ENCODE results near the gene MORN5.

The MORN5 gene

GRCh38 chr9:122125158-122125508 is 34.6 kb upstream of the MORN5 start:
- no peak for FAIRE-seq

DNA sequence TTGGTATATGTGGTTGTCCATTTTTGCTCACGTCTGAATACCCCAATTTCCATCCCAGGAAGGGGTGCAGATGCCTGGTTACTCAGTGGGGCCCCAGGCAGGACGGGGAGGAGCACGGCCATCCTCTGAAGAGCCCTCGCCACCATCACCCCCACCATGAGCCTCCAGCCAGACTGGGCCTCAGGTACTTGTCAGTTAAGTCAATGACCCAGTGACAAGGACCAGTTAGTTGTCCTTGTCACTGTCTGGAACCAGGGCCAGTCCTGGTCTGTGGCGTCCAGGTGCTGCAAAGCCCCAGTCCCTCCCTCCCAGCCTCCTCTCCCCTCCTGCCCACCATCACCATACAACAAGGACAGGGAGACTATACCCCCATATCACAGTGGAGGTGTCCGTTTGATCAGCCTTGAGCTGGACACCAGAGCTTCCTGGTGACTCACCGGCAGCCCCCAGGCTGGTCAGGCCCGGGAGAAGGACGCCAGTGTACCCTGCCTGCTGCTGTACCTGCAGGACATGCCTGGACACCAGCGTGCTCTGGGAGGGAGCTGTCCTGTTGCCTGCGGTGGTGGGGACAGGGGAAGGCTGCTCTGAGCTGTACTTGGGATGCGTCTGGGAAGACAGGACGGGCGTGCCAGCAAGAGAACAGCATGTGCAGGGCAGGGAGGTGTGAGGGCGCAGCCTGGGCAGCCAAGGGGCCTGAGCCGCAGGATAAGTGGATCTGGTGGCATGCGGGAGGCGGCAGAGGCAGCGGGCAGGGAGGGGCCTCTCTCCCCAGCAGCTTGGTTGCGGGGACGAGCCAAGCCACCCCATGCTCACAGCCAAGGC is 34.0 kb upstream of the MORN5 start:
- no peak for FAIRE-seq

- no peak for FAIRE-seq
Measured at GRCh38 chr9:122126331-122127261, 33.1 kb upstream of the MORN5 start.

GRCh38 chr9:122127396-122127798 is 32.3 kb upstream of the MORN5 start:
- FAIRE-seq: no peak

- no peak for FAIRE-seq
Measured at GRCh38 chr9:122128007-122128968, 31.4 kb upstream of the MORN5 start.

DNA sequence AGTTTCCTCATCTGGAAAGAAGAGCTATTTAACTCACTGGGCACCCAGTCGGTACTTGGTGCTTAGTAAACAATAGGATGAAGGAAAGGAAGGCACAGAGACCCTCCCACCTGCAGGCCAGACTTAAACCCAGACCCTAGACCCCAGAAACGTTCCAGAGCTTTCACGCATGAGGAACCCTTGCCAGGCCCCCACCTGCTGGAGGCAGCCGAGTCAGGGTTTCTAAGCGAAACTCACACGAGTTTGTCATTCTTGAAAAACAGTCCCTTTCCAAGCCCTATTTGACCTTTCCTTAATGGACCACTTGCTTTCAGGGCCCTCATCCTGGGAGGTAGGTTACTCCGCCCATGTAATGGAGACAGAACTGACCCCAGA is 30.8 kb upstream of the MORN5 start:
- FAIRE-seq: no peak

DNA sequence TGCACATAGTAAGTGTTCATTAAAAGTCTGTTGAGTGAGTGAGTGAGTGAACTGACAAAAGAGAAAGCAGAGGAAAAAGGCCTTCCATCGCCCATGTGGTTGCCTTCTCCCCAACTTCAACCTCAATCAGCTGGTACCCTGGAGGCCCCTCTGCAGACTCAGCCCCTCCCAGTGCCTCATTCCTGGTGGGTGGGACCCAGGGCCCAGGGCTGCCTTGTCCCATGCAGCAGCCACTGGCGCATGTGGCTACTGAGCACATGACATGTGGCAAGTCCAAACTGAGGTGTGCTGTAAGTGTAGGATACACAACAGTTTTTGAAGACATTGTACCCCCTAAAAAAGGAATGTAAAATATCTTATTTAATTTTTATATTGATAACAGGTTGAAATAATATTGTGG is 29.7 kb upstream of the MORN5 start:
- FAIRE-seq: no peak

DNA sequence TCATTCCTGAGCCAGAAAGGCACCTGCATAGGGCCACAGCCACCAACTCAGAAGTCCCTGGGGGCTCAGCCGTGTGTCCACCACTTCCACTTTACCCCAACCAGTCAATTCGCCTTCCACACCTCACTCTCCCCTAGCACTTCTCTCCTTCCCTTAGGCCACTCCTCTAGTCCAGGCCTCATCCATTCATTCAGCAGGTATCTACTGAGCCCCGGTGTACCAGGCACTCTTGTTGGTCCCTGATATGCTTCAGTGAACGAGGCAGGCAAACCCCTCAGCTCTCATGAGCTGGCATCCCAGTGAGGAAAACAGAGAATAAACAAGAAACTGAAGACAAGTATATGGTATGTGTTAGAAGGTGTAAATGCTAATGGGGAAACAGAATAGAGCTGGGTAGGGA is 28.9 kb upstream of the MORN5 start:
- FAIRE-seq: no peak

GRCh38 chr9:122131401-122132001 is 28.2 kb upstream of the MORN5 start:
- no peak for FAIRE-seq

GRCh38 chr9:122132539-122132938 is 27.2 kb upstream of the MORN5 start:
- FAIRE-seq: no peak

- no peak for FAIRE-seq
Measured at GRCh38 chr9:122133263-122133983, 26.3 kb upstream of the MORN5 start.

- no peak for FAIRE-seq
Measured at GRCh38 chr9:122133984-122134535, 25.6 kb upstream of the MORN5 start.

DNA sequence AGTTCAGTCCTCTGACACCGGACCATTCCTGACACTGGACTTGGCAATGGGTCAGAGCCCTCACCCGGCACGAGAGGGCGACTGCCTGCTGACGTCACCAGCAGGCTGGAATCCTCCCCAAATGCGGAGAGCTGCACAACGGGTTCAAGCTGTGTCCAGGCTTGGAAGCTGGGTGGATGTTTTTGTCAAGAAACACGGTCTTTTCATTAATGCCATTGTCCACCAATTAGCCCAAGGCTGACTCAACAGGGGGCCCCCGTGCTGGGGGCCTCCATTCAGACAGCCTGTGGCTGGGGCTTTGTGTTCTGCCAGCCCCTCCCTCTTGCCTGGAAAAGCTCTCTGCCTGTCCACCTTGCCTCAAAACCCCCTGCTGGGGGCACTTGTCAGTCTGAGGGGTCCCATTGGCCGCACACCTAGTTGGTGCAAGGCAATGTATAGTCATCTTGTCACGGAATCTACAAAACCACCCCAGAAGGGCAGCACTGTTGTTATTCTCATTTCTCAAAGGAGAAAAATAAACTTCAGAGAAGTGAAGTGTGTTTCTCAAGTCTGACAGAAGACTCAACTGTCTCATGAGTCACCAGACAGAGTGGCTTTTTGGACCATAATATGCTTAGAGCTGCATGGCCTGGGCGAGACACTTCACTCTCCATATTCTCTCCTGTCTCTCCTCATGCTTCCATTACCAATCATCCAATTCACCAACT is 24.7 kb upstream of the MORN5 start:
- no peak for FAIRE-seq

DNA sequence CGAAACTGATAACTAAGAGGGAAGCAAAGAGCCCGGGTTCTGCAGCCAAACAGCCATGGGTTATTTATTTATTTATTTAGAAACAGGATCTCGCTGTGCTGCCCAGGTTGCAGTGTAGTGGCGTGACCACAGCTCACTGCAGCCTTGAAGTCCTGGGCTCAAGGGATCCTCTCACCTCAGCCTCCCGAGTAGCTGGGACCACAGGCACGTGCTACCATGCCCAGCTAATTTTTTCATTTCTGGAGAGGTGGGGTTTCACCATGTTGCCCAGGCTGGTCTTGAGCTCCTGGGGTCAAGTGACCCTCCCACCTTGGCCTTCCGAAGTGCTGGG is 24.2 kb upstream of the MORN5 start:
- FAIRE-seq: no peak

DNA sequence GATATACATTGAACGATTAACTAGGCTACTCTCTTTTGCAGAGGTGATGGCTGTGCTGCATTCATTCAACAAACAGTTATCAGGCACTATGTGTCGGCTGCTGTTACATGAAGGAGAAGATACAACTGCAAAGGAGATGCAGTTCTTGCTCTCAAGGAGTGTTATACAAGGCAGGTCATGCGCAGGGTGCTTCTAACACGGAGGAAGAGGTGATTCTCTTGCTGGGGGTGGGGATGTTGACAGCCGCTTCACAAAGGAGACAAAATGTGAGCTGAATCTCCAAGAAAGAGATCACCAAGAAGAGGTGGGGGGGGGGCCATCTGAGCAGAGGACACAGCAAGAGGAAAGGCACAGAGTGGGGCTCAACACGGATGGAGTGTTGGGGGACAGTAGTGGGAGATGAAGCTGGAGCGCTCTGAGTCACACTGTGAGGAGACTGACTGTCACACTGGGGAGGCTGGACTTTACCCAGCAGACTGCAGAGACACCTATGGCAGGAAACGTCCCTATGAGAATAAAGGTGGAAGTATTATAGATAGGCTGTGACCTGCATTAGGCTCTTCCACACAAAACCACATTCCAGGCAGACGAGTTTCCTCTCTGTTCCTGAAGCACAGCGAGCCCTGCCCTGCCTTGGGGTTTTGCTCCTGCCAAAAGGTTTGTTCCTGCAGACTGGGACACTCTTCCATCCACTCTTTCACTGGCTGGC is 21.0 kb upstream of the MORN5 start:
- no peak for FAIRE-seq

- no peak for FAIRE-seq
Measured at GRCh38 chr9:122140368-122141193, 19.1 kb upstream of the MORN5 start.

DNA sequence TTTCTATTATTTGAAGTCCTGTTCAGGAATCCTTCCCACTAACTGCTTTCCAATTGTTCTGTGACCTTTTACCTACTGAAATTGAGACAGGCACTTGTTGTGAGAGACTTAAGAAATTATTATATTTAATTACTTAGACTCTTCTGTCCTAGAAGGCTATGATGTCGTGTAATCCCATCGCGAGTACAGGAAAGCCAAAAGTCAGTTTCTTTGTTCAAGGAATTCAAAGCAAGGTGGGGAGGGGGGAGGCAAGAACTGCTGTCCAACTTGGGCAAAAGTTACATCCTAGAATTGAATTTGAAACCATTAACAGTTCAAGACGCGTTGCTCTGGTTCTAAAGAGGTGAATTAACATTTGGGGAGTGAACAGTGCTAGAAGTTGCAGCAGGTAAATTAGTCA is 18.0 kb upstream of the MORN5 start:
- FAIRE-seq: no peak

- FAIRE-seq: no peak
Measured at GRCh38 chr9:122143296-122143695, 16.4 kb upstream of the MORN5 start.

DNA sequence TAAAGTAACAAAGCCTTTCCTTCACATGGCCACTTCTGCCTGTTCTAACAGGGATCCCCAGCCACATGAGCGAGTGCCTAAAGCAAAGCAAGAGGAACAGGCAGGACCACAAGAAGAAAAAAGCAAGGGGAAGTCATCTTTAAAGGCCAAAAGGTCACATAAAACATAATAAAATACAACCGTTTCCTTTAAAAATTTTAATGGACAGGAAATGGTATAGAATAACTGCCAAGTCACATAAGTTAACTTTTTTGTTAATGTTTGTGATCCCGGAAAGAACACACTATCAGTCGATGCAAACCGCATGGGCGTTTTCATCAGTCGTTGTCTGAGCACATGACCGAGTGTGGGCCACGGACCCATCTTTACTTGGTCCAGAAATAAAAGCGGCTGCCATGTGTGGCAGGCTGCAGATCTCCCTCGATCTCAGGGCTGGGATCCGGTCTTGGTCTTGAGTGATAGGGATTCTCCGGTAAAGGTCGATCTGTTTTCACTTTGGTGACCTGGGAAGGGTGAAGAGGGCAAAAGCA is 15.8 kb upstream of the MORN5 start:
- no peak for FAIRE-seq

All from colon (tissue), 2 donors.